T-helper 1 cell treated with Interleukin-12 subunit alpha and Interleukin-12 subunit beta and Interleukin-4 antibody, amounts not matched to agents 30 ng/mL and 1 ng/mL, for 36 hours (primary cell): ENCODE measurements around the gene EGLN2. TPM values are rescaled to one million over a fixed set of nuclear protein-coding genes. Genes with fewer than 3 reads are reported as not detected.
"Not testable (repeated sequence)": the region's sequence is repeated elsewhere in the genome, so short reads cannot be mapped to it uniquely, and the experiment has no call there.

Experiments used
- intact Hi-C: fragments of 100-400 bp; cut with micrococcal nuclease; formaldehyde crosslinking; loops from one replicate; pipeline ENCODE4 v1.15.1; 2024
- total RNA-seq: library from RNA; stranded (reverse); gene quantifications from 2 replicates; pipeline ENCODE4 v1.2.3, GENCODE V29; 2022

Gene EGLN2
- total RNA-seq, 1 donor from 2014 or later: 128 TPM

DNA sequence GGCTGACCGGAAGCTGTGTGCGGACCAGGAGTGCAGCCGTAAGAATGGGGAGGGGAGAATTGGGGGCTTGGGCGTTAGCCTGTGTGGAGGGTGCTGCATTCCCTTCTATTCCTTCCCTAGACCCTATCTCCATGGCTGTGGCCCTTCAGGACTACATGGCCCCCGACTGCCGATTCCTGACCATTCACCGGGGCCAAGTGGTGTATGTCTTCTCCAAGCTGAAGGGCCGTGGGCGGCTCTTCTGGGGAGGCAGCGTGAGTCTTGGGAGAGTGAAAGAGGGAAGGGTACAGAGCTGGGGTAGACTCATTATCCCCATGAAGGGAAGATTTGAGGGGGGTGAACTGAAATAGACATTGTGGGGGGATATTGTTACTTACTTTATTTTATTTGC, 23.4 kb upstream of the EGLN2 start:
- intact Hi-C loops: loop anchor here (10.0 kb wide), 1 partner anchor 759 kb away; no protein-coding TSS in a partner anchor

- intact Hi-C loops: loop anchor here (10.0 kb wide), 1 partner anchor 758 kb away; no protein-coding TSS in a partner anchor
Observed at GRCh38 chr19:40776364-40776763, 22.6 kb upstream of the EGLN2 start.

- intact Hi-C loops: loop anchor here (1.0 to 10.0 kb wide), 5 partner anchors 27 to 758 kb away; partner anchors contain the start of gene ACTMAP
Observed at GRCh38 chr19:40776932-40777644, 21.9 kb upstream of the EGLN2 start.

- intact Hi-C loops: loop anchor here (1.0 to 10.0 kb wide), 5 partner anchors 27 to 757 kb away; partner anchors contain the start of gene ACTMAP
Observed at GRCh38 chr19:40777645-40777936, 21.4 kb upstream of the EGLN2 start.

- intact Hi-C loops: loop anchor here (1.0 to 10.0 kb wide), 17 partner anchors 20 to 1245 kb away; partner anchors contain the start of genes ACTMAP, BLVRB, COQ8B and EID2B
Observed at GRCh38 chr19:40777937-40778705, 20.9 kb upstream of the EGLN2 start, which contains the start of gene RAB4B. Gene RAB4B, plus strand, starts transcription at chr19:40778247. Its CDS starts 129 bp downstream, at chr19:40778376.

GRCh38 chr19:40778706-40779284, 20.2 kb upstream of the EGLN2 start:
- intact Hi-C loops: loop anchor here (1.0 to 10.0 kb wide), 13 partner anchors 20 to 1246 kb away; partner anchors contain the start of genes BLVRB, COQ8B, EID2B and NUMBL

DNA sequence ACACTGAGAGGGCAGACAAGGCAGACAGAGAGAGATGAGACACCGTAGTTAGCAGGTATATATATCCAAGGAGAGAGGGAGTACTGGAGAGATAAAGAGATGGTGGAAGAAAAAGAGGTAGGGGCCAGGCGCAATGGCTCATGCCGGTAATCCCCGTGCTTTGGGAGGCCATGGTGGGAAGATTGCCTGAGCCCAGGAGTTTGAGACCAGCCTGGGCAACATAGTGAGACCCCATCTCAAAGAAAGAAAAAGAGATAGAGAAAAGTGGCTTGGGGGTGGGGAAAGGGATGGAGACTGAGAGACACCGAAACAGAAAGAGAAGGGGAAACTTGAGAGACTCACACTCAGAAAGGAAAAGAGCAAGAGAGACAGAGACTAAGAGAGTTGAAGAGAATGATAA, 18.4 kb upstream of the EGLN2 start:
- intact Hi-C loops: no loop called here

DNA sequence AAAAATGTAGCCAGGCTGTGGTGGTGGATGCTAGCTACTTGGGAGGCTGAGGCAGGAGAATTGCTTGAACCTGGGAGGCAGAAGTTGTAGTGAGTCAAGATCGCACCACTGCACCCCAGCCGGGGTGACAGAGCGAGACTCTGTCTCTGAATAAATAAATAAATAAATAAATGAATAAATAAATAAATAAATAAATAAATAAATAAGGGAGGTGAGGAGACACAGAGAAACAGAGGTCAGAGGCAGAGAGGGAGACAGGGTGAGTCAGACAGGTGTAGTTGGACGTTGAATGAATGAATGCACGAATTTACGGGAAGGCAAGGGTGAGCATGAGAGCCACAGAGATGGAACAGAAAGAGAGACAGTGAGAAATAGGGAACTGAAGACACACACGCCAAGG, 17.9 kb upstream of the EGLN2 start:
- intact Hi-C loops: no loop called here

- intact Hi-C loops: no loop called here
Observed at GRCh38 chr19:40783711-40784110, 15.3 kb upstream of the EGLN2 start.

GRCh38 chr19:40784146-40784545, 14.8 kb upstream of the EGLN2 start:
- intact Hi-C loops: not testable (repeated sequence)

DNA sequence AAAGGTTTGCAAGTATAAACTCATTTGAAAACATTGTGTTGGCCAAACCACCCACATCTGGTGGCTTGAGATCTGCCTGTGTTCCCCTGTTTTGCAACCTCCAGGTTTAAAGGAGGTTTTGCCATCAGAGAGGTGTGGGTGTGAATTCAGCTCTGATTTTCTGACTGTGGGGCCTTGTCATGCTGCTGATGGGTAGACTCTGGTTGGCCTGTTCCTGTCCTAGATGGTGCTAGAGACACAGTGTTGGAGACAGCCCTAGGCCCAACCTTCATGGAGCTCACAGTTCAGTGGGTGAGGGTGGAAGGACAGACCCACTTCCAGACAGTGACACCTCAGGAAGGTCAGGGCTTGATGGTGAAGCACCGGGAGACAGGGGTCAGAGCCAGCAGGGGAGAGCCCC, 13.5 kb upstream of the EGLN2 start:
- intact Hi-C loops: no loop called here

DNA sequence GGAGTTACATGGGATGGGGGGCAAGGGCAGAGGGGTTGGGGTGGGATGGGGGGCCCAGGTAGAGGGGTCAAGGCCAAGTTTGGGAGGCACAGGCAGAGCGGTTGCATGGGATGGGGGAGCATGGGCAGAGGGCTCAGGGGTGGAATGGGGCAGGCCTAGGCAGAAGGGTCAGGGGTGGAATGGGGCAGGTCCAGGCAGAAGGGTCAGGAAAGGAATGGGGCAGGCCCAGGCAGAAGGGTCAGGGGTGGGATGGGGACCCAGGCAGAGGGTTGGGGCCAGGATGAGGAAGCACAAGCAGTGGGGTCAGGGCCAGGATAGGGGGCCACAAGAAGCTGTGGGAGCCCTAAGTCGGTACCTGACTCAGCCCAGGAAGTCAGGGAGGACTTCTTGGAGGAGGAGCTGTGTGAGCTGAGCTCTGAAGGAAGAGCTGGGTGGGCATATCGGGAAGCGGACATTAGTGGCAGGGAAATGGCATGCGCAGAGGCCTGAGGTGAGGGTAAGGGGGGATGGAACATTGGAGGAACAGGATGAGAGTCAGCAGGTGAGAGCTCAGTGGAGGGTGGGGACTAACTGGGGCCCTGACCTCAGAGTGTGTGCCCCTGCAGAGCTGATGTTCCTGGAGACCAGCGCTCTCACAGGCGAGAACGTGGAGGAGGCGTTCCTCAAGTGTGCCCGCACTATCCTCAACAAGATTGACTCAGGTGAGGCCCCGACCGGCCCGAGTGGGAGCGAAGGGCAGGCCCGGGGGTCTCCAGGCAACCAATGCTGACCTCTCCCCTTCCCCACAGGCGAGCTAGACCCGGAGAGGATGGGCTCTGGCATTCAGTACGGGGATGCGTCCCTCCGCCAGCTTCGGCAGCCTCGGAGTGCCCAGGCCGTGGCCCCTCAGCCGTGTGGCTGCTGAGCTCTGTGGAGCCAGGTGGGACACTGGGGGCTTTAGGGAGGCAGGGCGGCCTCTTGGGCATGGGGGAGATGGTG, 12.6 kb upstream of the EGLN2 start:
- intact Hi-C loops: no loop called here

DNA sequence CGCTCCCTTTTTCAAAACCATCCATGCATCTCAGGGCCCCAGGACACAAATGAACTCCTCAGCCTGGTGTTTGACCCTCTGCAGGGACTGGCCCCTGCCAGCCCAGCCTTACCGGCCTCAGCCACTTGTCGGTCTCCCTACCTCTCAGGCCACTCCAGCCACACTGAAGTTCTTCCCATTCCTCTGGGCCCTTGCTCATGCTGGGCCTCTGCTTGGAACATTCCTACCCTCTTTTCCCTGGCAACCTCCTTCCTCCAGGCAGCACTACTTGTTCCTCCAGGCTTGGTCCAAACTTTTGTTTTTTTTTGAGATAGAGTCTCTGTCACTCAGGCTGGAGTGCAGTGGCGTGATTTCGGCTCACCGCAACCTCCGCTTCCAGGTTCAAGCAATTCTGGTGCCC, 7.6 kb upstream of the EGLN2 start:
- intact Hi-C loops: no loop called here

DNA sequence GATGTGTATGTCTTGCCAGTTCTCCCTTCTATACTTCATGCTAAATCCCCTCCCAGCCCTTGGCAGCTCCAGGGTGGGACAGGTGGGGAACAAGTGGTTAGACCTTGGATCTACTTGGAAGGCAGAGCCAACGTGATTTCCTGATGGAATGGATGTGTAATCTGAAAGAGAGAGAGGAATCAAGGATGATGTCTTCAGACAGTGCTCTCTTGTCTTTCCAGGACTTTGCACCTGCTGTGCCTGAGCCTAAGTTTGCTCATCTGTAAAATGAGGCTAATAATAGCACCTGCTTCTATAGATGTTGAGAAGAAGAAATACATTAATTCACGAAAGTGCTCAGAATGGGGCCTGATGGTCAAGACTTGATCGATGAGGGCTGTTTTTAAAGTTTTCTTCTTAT, 7.0 kb upstream of the EGLN2 start:
- intact Hi-C loops: no loop called here

DNA sequence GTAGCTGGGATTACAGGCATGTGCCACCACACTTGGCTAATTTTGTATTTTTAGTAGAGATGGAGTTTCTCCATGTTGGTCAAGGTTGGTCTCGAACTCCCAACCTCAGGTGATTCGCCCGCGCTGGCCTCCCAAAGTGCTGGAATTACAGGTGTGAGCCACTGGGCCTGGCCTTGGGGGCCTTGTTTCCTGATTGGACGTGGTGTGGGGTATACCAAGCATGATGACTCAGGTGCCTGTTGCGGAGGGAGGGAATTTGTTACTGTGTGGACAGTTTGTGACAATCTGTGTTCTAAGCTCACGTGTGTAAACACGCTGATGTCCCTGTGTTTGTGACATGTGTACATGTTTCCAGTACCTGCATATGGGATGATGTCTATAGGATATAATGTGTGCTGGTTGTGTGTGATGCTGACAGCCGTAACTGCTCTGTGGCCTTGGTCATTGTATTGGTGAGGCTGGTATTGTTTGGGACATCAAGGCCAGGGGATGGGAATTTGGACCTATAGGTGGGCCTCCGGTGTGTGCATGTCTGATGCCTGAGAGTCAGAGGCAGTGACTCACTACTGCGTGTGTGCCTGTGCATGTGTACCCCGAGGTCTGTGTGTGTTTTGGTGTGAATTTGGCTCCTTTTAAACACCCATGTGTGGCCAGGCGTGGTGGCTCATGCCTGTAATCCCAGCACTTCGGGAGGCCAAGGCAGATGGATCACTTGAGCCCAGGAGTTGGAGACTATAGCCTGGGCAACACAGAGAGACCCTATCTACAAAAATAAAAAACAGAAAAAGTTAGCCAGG, 1.6 kb upstream of the EGLN2 start:
- intact Hi-C loops: loop anchor here (5.0 kb wide), 2 partner anchors 450 to 555 kb away; partner anchors contain the start of genes C19orf47, PLD3 and TGFB1

DNA sequence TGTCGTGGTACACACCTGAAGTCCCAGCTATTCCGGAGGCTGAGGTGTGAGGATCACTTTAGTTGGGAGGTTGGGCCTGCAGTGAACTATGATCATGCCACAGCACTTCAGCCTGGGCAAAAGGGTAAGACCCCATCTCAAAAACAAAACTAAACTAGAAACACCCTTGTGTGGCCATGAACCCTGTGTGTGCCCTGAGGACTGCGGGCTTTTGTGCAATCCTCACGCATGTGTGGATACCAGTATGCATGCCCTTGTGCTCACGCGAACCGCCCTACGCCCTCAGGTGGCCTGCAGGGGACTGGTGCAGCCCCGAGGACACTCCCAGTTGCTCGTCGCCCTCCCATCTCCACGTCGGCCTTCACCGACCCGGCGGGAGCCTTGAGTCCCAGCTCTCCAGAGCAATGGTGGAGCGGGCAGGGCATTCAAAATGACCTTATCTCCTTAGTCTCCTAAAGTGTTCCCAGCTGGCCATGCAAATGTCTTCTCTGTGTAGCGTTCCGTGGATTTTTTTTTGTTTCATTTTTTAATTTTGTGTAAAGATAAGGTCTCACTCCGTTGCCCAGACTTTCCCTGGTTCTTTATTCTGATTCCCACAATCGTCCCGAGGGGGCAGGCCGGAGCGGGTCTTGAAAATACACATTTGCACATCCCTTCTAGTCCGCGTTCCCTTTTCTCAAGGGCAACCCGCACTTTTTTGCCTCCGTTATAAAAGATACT, 868 bp upstream of the EGLN2 start:
- intact Hi-C loops: loop anchor here (1.0 to 5.0 kb wide), 16 partner anchors 8 to 554 kb away; partner anchors contain the start of genes ACTMAP, BLVRB, C19orf47 and NUMBL

GRCh38 chr19:40799558-40800338, 757 bp downstream of the EGLN2 start:
- intact Hi-C loops: loop anchor here (2.0 to 5.0 kb wide), 5 partner anchors 195 to 553 kb away; partner anchors contain the start of genes C19orf47, PLD3 and TGFB1
